Endothelial cell of hepatic sinusoid (primary cell): ENCODE data around the gene DOCK10.
"Not testable (repeated sequence)": the region's sequence is repeated elsewhere in the genome, so short reads cannot be mapped to it uniquely, and the experiment has no call there.

Experiments used
- in situ Hi-C: cut with HindIII; loops from 2 replicates; pipeline ENCODE4 v1.10.0; 2017; ENCODE audit warnings: low sequenced_read_pairs

Gene DOCK10

GRCh38 chr2:225041851-225042799 is at the start of gene DOCK10:
TSS of gene DOCK10 (minus strand) at chr2:225042468. CDS start at chr2:225042374, 94 bp downstream.
- in situ Hi-C loops: loop anchor here (5.0 kb wide), 2 partner anchors 100 to 255 kb away; no protein-coding TSS in a partner anchor

- in situ Hi-C loops: no loop called here
These were observed 49.1 kb upstream of the DOCK10 start for GRCh38 chr2:225091336-225091735.

DNA sequence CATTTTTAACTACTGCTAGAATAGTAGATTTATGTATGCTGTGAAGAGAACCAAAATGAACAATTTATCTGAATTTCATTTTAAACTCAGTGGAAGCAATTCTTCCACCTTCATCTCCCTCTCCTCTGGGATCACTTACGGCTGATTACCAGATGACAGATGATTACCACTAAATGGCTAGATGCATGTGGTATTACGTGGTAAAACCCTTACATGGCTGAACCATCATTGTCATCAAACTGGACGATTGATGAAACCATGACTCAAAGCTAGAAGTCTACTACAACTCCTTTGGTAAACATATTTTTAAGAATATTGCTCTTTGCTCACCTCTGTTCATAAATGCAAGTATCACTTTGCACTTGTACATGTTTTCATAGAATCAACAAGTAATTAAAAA is 48.5 kb upstream of the DOCK10 start:
- in situ Hi-C loops: no loop called here

DNA sequence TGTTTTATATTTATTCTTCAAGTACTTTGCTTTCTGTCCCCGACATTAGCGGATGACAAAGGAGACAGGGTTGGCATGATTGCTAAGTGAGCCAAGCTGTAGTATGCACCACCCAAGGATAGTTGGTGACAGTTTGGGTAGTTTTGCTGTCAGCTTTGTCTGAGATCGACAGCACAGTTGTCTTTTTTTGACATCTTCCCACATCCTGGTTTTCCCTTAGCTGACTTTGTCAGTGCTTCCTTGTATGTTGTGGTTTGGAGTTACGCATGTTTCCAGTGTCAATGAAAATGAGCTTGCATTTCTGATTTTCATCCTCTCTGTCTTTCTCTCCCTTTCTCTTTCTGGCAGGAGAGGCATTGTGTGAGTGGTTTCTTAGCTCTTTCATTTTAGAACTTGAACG is 44.6 kb upstream of the DOCK10 start:
- in situ Hi-C loops: no loop called here

GRCh38 chr2:225086439-225086838 is 44.2 kb upstream of the DOCK10 start:
- in situ Hi-C loops: no loop called here

DNA sequence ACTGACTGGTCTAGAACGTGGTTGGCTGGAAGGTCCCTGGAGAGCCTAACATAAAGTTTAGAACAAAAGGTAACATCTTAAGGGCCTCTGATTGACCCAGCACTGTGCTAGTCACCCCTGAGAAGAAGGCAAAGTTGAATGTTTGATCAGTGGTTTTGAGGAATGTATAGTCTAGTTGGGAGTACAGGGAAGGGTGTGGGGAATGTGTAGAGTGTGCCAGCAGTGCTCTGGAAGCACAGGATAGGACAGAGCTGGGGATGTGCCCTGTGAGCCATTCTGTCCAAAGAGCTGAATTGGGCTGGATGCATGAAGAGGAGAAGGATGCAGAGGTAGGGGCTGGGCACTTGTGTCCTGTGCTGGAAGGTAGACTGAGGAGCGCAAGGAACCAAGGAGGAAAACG is 41.0 kb upstream of the DOCK10 start:
- in situ Hi-C loops: no loop called here

DNA sequence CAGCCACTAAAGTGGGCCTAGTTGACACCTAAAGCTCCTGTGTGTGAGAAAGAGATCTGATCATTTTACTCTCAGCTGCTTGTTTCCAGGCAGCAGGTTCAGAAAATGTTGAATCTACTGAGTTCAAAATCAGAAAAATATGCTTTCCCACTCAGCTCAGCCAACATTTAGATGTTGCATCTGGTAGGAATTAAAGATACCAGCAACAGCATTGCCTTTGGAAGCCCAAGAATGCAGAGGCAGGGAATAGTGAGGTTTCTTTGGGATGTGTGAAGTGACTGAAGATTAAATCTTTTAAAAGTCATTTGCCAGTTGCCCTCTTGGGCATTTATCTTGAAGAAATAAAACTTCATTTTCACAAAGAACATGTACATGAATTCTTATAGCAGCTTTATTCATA is 33.9 kb upstream of the DOCK10 start:
- in situ Hi-C loops: no loop called here

GRCh38 chr2:225074919-225075681 is 32.8 kb upstream of the DOCK10 start:
- in situ Hi-C loops: no loop called here

- in situ Hi-C loops: no loop called here
These were observed 32.1 kb upstream of the DOCK10 start for GRCh38 chr2:225074366-225074765.

DNA sequence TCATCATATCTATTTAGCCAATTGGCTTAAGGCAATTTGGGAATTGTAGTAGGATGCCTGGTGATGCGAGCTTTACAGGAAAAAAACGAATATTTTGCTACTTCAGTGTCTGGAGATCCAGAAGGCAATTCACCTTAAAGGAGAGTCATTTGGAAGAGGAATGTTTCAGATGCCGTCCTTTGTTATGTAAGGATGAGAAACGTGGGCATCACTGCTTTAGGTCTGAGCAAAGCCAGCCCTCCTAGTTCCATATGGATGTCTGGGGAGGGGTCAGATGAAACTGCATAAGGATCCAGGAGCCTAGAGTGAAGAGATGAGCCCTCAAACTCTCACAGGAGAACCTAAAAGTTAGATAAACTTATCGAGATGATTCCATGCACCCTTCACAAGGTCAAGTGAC is 30.9 kb upstream of the DOCK10 start:
- in situ Hi-C loops: no loop called here

- in situ Hi-C loops: no loop called here
These were observed 30.2 kb upstream of the DOCK10 start for GRCh38 chr2:225072444-225072843.

GRCh38 chr2:225070811-225071210 is 28.5 kb upstream of the DOCK10 start:
- in situ Hi-C loops: no loop called here

- in situ Hi-C loops: no loop called here
These were observed 27.7 kb upstream of the DOCK10 start for GRCh38 chr2:225069966-225070365.

- in situ Hi-C loops: no loop called here
These were observed 27.2 kb upstream of the DOCK10 start for GRCh38 chr2:225069477-225069876.

DNA sequence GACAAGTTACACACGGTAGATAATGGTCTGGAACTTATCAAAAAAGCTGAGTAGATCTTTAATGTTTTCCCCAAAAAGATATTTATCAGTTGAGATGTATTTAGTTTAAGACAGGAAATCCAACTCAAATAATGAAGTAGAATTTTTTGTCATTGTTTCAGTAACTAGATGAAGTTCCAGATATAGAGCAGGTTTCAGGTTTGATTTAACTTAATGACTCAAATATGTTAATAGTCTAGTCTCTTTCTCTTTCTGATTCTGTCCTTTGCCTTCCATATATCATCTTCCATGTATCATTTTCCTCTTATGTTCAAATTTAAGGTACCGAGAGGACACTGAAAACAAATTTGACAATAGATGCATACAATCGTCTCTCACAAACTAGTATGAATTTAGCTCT is 23.6 kb upstream of the DOCK10 start:
- in situ Hi-C loops: no loop called here

DNA sequence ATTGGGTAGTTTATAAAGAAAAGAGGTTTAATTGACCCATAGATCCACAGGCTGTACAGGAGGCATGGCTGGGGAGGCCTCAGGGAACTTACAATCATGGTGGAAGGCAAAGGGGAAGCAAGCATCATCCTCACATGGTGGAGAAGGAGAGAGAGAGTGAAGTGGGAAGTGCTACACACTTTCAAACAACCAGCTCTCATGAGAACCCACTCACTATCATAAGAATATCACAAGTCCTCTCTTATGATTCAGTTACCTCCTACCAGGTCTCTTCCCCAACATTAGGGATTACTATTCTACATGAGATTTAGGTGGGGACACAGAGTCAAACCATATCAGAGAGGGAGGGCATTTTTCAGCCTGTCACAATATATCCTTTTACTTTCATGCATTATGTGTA is 22.7 kb upstream of the DOCK10 start:
- in situ Hi-C loops: no loop called here

DNA sequence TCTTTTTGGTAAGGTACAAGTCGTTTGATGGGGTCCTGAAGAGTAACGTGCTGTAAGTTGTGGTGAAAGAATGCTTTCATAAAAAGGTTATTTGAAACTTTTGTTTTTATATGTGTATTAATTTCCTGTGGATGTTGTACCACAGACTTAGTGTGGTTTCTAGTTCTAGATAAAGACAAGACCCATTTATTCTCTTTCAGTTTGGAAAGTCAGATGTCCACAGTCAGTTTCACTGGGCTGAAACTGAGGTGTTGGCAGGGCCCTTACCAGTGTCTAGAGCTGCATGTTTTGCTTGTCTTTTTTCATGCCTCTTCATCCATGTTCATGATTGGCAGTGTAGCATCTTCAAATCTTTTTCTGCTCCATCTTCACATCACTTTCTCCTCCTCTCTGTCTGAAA is 22.1 kb upstream of the DOCK10 start:
- in situ Hi-C loops: no loop called here

DNA sequence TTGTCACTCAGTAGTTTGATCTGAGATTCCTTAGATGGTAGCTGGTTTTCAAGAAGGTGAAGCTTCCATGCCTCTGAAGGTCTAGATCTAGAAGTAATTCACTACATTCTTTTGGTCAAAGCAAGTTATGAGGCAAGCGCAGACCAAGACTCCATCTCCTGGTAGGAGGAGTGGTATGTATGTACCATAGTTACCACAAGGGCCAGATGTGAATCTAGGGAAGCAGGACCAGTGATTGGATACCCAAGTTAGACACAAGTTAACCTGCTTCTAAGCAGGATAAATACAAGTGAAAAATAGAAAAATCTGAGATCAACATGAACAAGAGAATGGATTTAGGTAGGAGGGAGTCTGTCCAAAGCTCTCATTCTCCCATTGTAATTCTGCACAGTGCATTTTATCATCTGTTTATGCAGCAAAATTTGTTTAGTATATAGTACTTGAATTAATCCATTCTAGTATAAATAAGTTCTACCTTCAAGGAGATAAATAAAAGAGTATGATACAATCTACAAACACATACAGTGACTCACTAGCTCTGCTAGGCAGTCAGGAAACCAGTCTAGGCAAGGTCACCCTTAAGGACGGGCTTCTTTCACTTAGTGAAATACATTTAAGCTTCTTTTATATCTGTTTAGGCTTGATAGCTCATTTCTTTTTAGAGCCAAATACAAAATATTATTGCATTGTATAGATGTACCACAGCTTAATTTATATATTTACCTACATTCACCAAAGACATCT is 14.2 kb upstream of the DOCK10 start:
- in situ Hi-C loops: no loop called here

- in situ Hi-C loops: no loop called here
These were observed 13.4 kb upstream of the DOCK10 start for GRCh38 chr2:225055714-225056113.

- in situ Hi-C loops: no loop called here
These were observed 10.4 kb upstream of the DOCK10 start for GRCh38 chr2:225052703-225053102.

- in situ Hi-C loops: not testable (repeated sequence)
These were observed 5.2 kb upstream of the DOCK10 start for GRCh38 chr2:225047502-225047901.
